DMS 273 (cell line): ENCODE measurements around the gene PWWP2A.
"Not testable (repeated sequence)": the region's sequence is repeated elsewhere in the genome, so short reads cannot be mapped to it uniquely, and the experiment has no call there.

Experiments
- DNase-seq: peaks from one replicate; lab custom pipeline; 2025; ENCODE audit not compliant: unreplicated experiment; lab: John Stamatoyannopoulos, UW

PWWP2A gene

GRCh38 chr5:160119142-160119904, at the start of gene PWWP2A:
TSS of gene PWWP2A (minus strand) at chr5:160119450. CDS start at chr5:160119388, 62 bp downstream.
- peak; percentile 100 for DNase-seq

GRCh38 chr5:160167624-160168165, 48.4 kb upstream of the PWWP2A start:
- DNase-seq, result no peak

GRCh38 chr5:160166973-160167623, 47.8 kb upstream of the PWWP2A start:
- DNase-seq, result no peak

GRCh38 chr5:160166069-160166972, 47.1 kb upstream of the PWWP2A start:
- DNase-seq, result peak; percentile 39

- peak; percentile 99 for DNase-seq
Measured at GRCh38 chr5:160165137-160166068, 46.2 kb upstream of the PWWP2A start.

- DNase-seq, result no peak
Measured at GRCh38 chr5:160162910-160163309, 43.7 kb upstream of the PWWP2A start.

GRCh38 chr5:160161626-160162025, 42.4 kb upstream of the PWWP2A start:
- DNase-seq, result no peak

- DNase-seq, result not testable (repeated sequence)
Measured at GRCh38 chr5:160160875-160161274, 41.6 kb upstream of the PWWP2A start.

- DNase-seq, result no peak
Measured at GRCh38 chr5:160159991-160160792, 40.9 kb upstream of the PWWP2A start.

GRCh38 chr5:160158087-160158486, 38.8 kb upstream of the PWWP2A start:
- no peak for DNase-seq

- no peak for DNase-seq
Measured at GRCh38 chr5:160155017-160155750, 35.9 kb upstream of the PWWP2A start.

GRCh38 chr5:160152901-160153300, 33.7 kb upstream of the PWWP2A start:
- DNase-seq, result no peak

GRCh38 chr5:160152287-160152686, 33.0 kb upstream of the PWWP2A start:
- no peak for DNase-seq

GRCh38 chr5:160151017-160151416, 31.8 kb upstream of the PWWP2A start:
- DNase-seq, result no peak

GRCh38 chr5:160150381-160150780, 31.1 kb upstream of the PWWP2A start:
- DNase-seq, result no peak

- DNase-seq, result not testable (repeated sequence)
Measured at GRCh38 chr5:160144436-160144835, 25.2 kb upstream of the PWWP2A start.

- DNase-seq, result no peak
Measured at GRCh38 chr5:160134332-160134731, 15.1 kb upstream of the PWWP2A start.

- DNase-seq, result no peak
Measured at GRCh38 chr5:160133918-160134304, 14.7 kb upstream of the PWWP2A start.
